Adrenal gland (tissue), 12 donors: ENCODE measurements around the gene MRPS2. TPM values are rescaled to one million over a fixed set of nuclear protein-coding genes. Genes with fewer than 3 reads are reported as not detected.

ENCODE experiments used
- DNase-seq, 7 donors: peaks; one replicate each; pipeline ENCODE4 v3.0.0-alpha.2; 2019 to 2020
- H3K27ac ChIP-seq, 5 donors: fragments of 200-600 bp; sonication (generic) in 4 of 5; 1 replicate in 3 of 5; 2 replicates in 2 of 5; pipeline versions ENCODE4 v1.5.1 to v1.8.0; 2016 to 2020; ENCODE audit warnings: mild to moderate bottlenecking in 1 of 5
- H3K27me3 ChIP-seq: fragments of 200-600 bp; 2 replicates; pipeline ENCODE4 v1.8.0; 2021
- H3K36me3 ChIP-seq, 2 donors: fragments of 200-600 bp; replicated peaks in 1 of 2; 1 replicate in 1 of 2; 2 replicates in 1 of 2; pipeline versions ENCODE4 v1.5.1 to v1.8.0; 2018 to 2022
- H3K4me1 ChIP-seq, 2 donors: fragments of 200-600 bp; replicated peaks in 1 of 2; 1 replicate in 1 of 2; 2 replicates in 1 of 2; pipeline versions ENCODE4 v1.5.1 to v1.8.0; 2018 to 2021
- H3K4me3 ChIP-seq, 4 donors: fragments of 200-600 bp; sonication (generic) in 3 of 4; one replicate each; pipeline ENCODE4 v1.5.1; 2016 to 2018
- H3K9me3 ChIP-seq, 3 donors: fragments of 200-600 bp; sonication (generic) in 1 of 3; replicated peaks in 1 of 3; 1 replicate in 2 of 3; 2 replicates in 1 of 3; pipeline versions ENCODE4 v1.5.1 to v1.8.0; 2016 to 2021
- CTCF ChIP-seq, 6 experiments: fragments of 450-650 bp in 4 of 6; fragments of 200-600 bp in 2 of 6; sonication (generic) in 1 of 6; IDR thresholded peaks; 1 replicate in 5 of 6; 2 replicates in 1 of 6; pipeline versions ENCODE4 v1.5.1 to v1.8.0; 2016 to 2021; ENCODE audit warnings: antibody characterized with exemption in 6 of 6, mild to moderate bottlenecking in 2 of 6, moderate library complexity in 1 of 6
- POLR2A ChIP-seq, 2 donors: fragments of 450-650 bp; IDR thresholded peaks; one replicate each; pipeline ENCODE4 v1.6.1; 2017; ENCODE audit warnings: antibody characterized with exemption in 2 of 2, mild to moderate bottlenecking in 2 of 2, moderate library complexity in 1 of 2
- whole genome bisulfite sequencing, 4 donors: extraction: QIAGEN DNeasy Blood & Tissue Kit in 2 of 4; methylation state at CpG; one replicate each; pipeline versions ENCODE4 v1.1.5 to v1.1.7; 2013 to 2017; 5-methylcytosine and 5-hydroxymethylcytosine counted together
- intact Hi-C, 2 donors: fragments of 100-400 bp; cut with DNase I; formaldehyde crosslinking; loops; one replicate each; pipeline versions ENCODE4 v1.14.1 to v1.15.0; 2022 to 2023
- polyA plus RNA-seq, 3 donors: library from polyadenylated mRNA; stranded (reverse); fragments of 200-250 nt in 2 of 3; fragments of 350-450 nt in 1 of 3; fragmentation: Illumina TruSeq in 1 of 3; extraction: RNeasy Lipid Tissue Mini Kit (QIAGEN cat#74804) in 1 of 3; gene quantifications; one replicate each; pipeline ENCODE4 v1.2.3, GENCODE V29; 2013 to 2014
- total RNA-seq, 9 donors: library from RNA; depleted of rRNA in 4 of 9; stranded (reverse); fragments of >200 nt in 4 of 9; fragments of 120-200 nt in 1 of 9; fragmentation: NEBNext Ultra II Directional in 1 of 9; extraction: Animal tissue kit (Norgen Biotek cat#: 25700) in 1 of 9; gene quantifications; one replicate each; pipeline versions ENCODE4 v1.1.0 to v1.2.4, GENCODE V29; 2013 to 2023
- donor health status: healthy with polysubstance abuse.
- donor health status: Bipolar disorder and iron deficiency.
- donor health status: DM: yes; HTN: yes; CAD: no.
- donor health status: DM: no; HTN: no; CAD: no.
- donor health status: DM: no; HTN: no; CAD: no.
- donor health status: DM: yes; HTN: yes; CAD: no.

Gene MRPS2
- total and polyA plus RNA-seq, 12 donors: 31.8 to 84.1 (median 59.8) TPM

GRCh38 chr9:135550344-135550918, 49.9 kb downstream of the MRPS2 start:
- Histone ChIP-seq H3K4me3 (no peak overlapping the region), H3K4me1 (no peaks in the 10 kb centered on the region), H3K36me3 (no peaks in the 10 kb centered on the region), H3K27ac (no peak overlapping the region), H3K27me3 (no peaks in the 10 kb centered on the region), H3K9me3 (no peaks in the 10 kb centered on the region)
- WGBS, 4 donors: 70 to 93% (median 77%) methylated on average over 8 to 17 of the region's 17 CpGs
- TF ChIP-seq POLR2A (IDR thresholded peaks at IDR 0.05) (no peak), CTCF (IDR thresholded peaks at IDR 0.05) (no peak)
- DNase-seq: no peak
- intact Hi-C loops: no loop called here

GRCh38 chr9:135551031-135551430, 50.5 kb downstream of the MRPS2 start:
- no peaks in the 10 kb centered on the region for H3K27me3 ChIP-seq
- 71 to 77% (median 75%) methylated on average over 14 of the region's 14 CpGs for WGBS, 4 donors
- no peaks in the 10 kb centered on the region for H3K4me1 ChIP-seq
- H3K4me3 ChIP-seq: no peak overlapping the region
- no peak for DNase-seq
- no peaks in the 10 kb centered on the region for H3K36me3 ChIP-seq
- no peaks in the 10 kb centered on the region for H3K9me3 ChIP-seq
- intact Hi-C loops: no loop called here
- no peak overlapping the region for H3K27ac ChIP-seq
- TF ChIP-seq CTCF (IDR thresholded peaks at IDR 0.05): no peak
- TF ChIP-seq POLR2A (IDR thresholded peaks at IDR 0.05): no peak

GRCh38 chr9:135551456-135551855, 51.0 kb downstream of the MRPS2 start:
- no peak for DNase-seq
- no peak overlapping the region for H3K27ac ChIP-seq
- intact Hi-C loops: no loop called here
- 84 to 90% (median 88%) methylated on average over 7 to 13 of the region's 13 CpGs for WGBS, 4 donors
- no peaks in the 10 kb centered on the region for H3K27me3 ChIP-seq
- H3K9me3 ChIP-seq: no peaks in the 10 kb centered on the region
- H3K4me1 ChIP-seq: no peaks in the 10 kb centered on the region
- no peak overlapping the region for H3K4me3 ChIP-seq
- no peak for TF ChIP-seq POLR2A (IDR thresholded peaks at IDR 0.05)
- no peak for TF ChIP-seq CTCF (IDR thresholded peaks at IDR 0.05)
- no peaks in the 10 kb centered on the region for H3K36me3 ChIP-seq

- DNase-seq: no peak
- Histone ChIP-seq H3K4me1 (no peaks in the 10 kb centered on the region), H3K36me3 (no peaks in the 10 kb centered on the region), H3K27ac (no peak overlapping the region), H3K4me3 (no peak overlapping the region), H3K9me3 (no peaks in the 10 kb centered on the region), H3K27me3 (no peaks in the 10 kb centered on the region)
- 77 to 86% (median 81%) methylated on average over 11 to 18 of the region's 18 CpGs for WGBS, 4 donors
- intact Hi-C loops: no loop called here
- TF ChIP-seq POLR2A (IDR thresholded peaks at IDR 0.05) (no peak), CTCF (IDR thresholded peaks at IDR 0.05) (no peak)
Observed at GRCh38 chr9:135552021-135552697, 51.7 kb downstream of the MRPS2 start.
